ENCODE data around the gene ARHGAP12.
"Not testable (repeated sequence)": the region's sequence is repeated elsewhere in the genome, so short reads cannot be mapped to it uniquely, and the experiment has no call there.

Gene ARHGAP12

DNA sequence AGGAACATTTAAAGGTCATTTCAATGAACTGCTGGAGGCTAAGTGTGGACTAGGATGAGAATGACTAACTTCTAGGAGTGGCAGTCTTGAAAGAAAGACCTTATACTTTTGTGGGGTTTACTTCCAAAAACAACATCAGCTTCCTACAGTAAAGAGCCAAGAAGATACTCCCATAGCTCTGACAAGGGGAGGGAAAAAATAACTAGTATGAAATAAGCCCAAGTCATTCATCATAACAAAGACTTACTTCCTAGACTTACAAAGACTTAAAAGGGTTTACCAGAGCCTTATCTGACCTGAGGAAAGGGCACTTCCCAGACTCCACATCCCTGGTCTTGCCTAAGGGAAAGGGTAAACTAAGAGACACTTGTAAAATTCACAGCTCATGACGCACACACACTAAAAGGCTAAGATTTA lies 31.7 kb downstream of the ARHGAP12 start:
- H3K79me2 ChIP-seq (ENCODE audit: control insufficient read depth, insufficient read depth, low read length, poor library complexity), result no peaks in the 10 kb centered on the region
- no peaks in the 10 kb centered on the region for H3K79me1 ChIP-seq (ENCODE audit: low read length)
- H4K91ac ChIP-seq (ENCODE audit: low read depth, low read length), result no peak overlapping the region
- no peak overlapping the region for H4K12ac ChIP-seq (ENCODE audit: low read depth, low read length)
- H3K4me1 ChIP-seq (ENCODE audit: control insufficient read depth in 1 of 2, insufficient read depth in 2 of 2, low read length in 2 of 2), result peaks cover 3 to 7% of the 10 kb centered on the region in 2 experiments
- H3K23ac ChIP-seq (ENCODE audit: low read length), result no peak overlapping the region
- DNase-seq, result no peak
- no peak overlapping the region for H3K4ac ChIP-seq (ENCODE audit: low read depth, low read length)
- H2BK5ac ChIP-seq (ENCODE audit: low read depth, low read length, poor library complexity), result no peak overlapping the region
- no peak overlapping the region for H3K4me2 ChIP-seq (ENCODE audit: low read length)
- no peaks in the 10 kb centered on the region for H3K9me3 ChIP-seq (ENCODE audit: insufficient read depth, low read depth, low read length)
- H2BK12ac ChIP-seq (ENCODE audit: low read length), result no peak overlapping the region
- no peak overlapping the region for H3K18ac ChIP-seq (ENCODE audit: low read length)
- H3K27me3 ChIP-seq (ENCODE audit: insufficient read depth, low read length), result no peaks in the 10 kb centered on the region
- H3K27ac ChIP-seq (ENCODE audit: low read depth, low read length), result peak overlapping the region; percentile 4
- no peak overlapping the region for H3K9ac ChIP-seq (ENCODE audit: low read length)
- H4K8ac ChIP-seq (ENCODE audit: low read depth, low read length), result no peak overlapping the region
- no peak overlapping the region for H2AK5ac ChIP-seq (ENCODE audit: low read length)
- WGBS (ENCODE audit: extremely low coverage, insufficient coverage, insufficient read length), result no CpG with 5 or more reads among the region's 1 CpG
- no peak overlapping the region for H2BK120ac ChIP-seq (ENCODE audit: insufficient read depth, low read length, poor library complexity)
- no peak overlapping the region for H2AFZ ChIP-seq (ENCODE audit: insufficient read depth, low read length, poor library complexity)
- no peak overlapping the region for H3K4me3 ChIP-seq (ENCODE audit: low read depth, low read length)
- H3K36me3 ChIP-seq (ENCODE audit: control insufficient read depth in 1 of 2, insufficient read depth in 2 of 2, low read length in 2 of 2), result no peaks in the 10 kb centered on the region
- H3K14ac ChIP-seq (ENCODE audit: low read length), result no peak overlapping the region

DNA sequence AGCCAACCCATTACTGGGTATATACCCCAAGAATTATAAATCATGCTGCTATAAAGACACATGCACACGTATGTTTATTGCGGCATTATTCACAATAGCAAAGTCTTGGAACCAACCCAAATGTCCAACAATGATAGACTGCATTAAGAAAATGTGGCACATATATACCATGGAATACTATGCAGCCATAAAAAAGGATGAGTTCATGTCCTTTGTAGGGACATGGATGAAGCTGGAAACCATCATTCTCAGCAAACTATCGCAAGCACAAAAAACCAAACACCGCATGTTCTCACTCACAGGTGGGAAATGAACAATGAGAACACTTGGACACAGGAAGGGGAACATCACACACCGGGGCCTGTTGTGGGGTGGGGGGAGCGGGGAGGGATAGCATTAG lies 32.9 kb downstream of the ARHGAP12 start:
- not testable (repeated sequence) for H3K4me2 ChIP-seq (ENCODE audit: low read length); H3K79me2 ChIP-seq (ENCODE audit: control insufficient read depth, insufficient read depth, low read length, poor library complexity); H3K27ac ChIP-seq (ENCODE audit: low read depth, low read length); H3K27me3 ChIP-seq (ENCODE audit: insufficient read depth, low read length); H2BK120ac ChIP-seq (ENCODE audit: insufficient read depth, low read length, poor library complexity); H2AFZ ChIP-seq (ENCODE audit: insufficient read depth, low read length, poor library complexity); H3K4ac ChIP-seq (ENCODE audit: low read depth, low read length); H4K12ac ChIP-seq (ENCODE audit: low read depth, low read length); H3K9me3 ChIP-seq (ENCODE audit: insufficient read depth, low read depth, low read length); H3K14ac ChIP-seq (ENCODE audit: low read length); H3K79me1 ChIP-seq (ENCODE audit: low read length); H3K23ac ChIP-seq (ENCODE audit: low read length); H3K9ac ChIP-seq (ENCODE audit: low read length); H4K91ac ChIP-seq (ENCODE audit: low read depth, low read length); H4K8ac ChIP-seq (ENCODE audit: low read depth, low read length); H2AK5ac ChIP-seq (ENCODE audit: low read length); H3K36me3 ChIP-seq (ENCODE audit: control insufficient read depth in 1 of 2, insufficient read depth in 2 of 2, low read length in 2 of 2); H3K4me3 ChIP-seq (ENCODE audit: low read depth, low read length); H3K18ac ChIP-seq (ENCODE audit: low read length); H2BK5ac ChIP-seq (ENCODE audit: low read depth, low read length, poor library complexity); DNase-seq; H3K4me1 ChIP-seq (ENCODE audit: control insufficient read depth in 1 of 2, insufficient read depth in 2 of 2, low read length in 2 of 2); H2BK12ac ChIP-seq (ENCODE audit: low read length)
- no CpG with 5 or more reads among the region's 6 CpGs for WGBS (ENCODE audit: extremely low coverage, insufficient coverage, insufficient read length)

GRCh38 chr10:31888442-31888841 lies 40.2 kb downstream of the ARHGAP12 start:
- DNase-seq, result no peak
- H3K79me2 ChIP-seq (ENCODE audit: control insufficient read depth, insufficient read depth, low read length, poor library complexity), result no peaks in the 10 kb centered on the region
- no peak overlapping the region for H3K18ac ChIP-seq (ENCODE audit: low read length)
- H3K14ac ChIP-seq (ENCODE audit: low read length), result no peak overlapping the region
- no peaks in the 10 kb centered on the region for H3K4me1 ChIP-seq (ENCODE audit: control insufficient read depth in 1 of 2, insufficient read depth in 2 of 2, low read length in 2 of 2)
- no CpG with 5 or more reads among the region's 1 CpG for WGBS (ENCODE audit: extremely low coverage, insufficient coverage, insufficient read length)
- H2BK120ac ChIP-seq (ENCODE audit: insufficient read depth, low read length, poor library complexity), result no peak overlapping the region
- no peaks in the 10 kb centered on the region for H3K9me3 ChIP-seq (ENCODE audit: insufficient read depth, low read depth, low read length)
- no peak overlapping the region for H4K12ac ChIP-seq (ENCODE audit: low read depth, low read length)
- no peak overlapping the region for H3K27ac ChIP-seq (ENCODE audit: low read depth, low read length)
- no peak overlapping the region for H2AFZ ChIP-seq (ENCODE audit: insufficient read depth, low read length, poor library complexity)
- no peaks in the 10 kb centered on the region for H3K36me3 ChIP-seq (ENCODE audit: control insufficient read depth in 1 of 2, insufficient read depth in 2 of 2, low read length in 2 of 2)
- H2AK5ac ChIP-seq (ENCODE audit: low read length), result no peak overlapping the region
- H3K4me2 ChIP-seq (ENCODE audit: low read length), result no peak overlapping the region
- H3K27me3 ChIP-seq (ENCODE audit: insufficient read depth, low read length), result no peaks in the 10 kb centered on the region
- H3K4me3 ChIP-seq (ENCODE audit: low read depth, low read length), result no peak overlapping the region
- no peak overlapping the region for H3K4ac ChIP-seq (ENCODE audit: low read depth, low read length)
- H2BK5ac ChIP-seq (ENCODE audit: low read depth, low read length, poor library complexity), result no peak overlapping the region
- no peak overlapping the region for H4K8ac ChIP-seq (ENCODE audit: low read depth, low read length)
- H3K9ac ChIP-seq (ENCODE audit: low read length), result no peak overlapping the region
- H3K79me1 ChIP-seq (ENCODE audit: low read length), result no peaks in the 10 kb centered on the region
- H2BK12ac ChIP-seq (ENCODE audit: low read length), result no peak overlapping the region
- no peak overlapping the region for H4K91ac ChIP-seq (ENCODE audit: low read depth, low read length)
- no peak overlapping the region for H3K23ac ChIP-seq (ENCODE audit: low read length)

DNA sequence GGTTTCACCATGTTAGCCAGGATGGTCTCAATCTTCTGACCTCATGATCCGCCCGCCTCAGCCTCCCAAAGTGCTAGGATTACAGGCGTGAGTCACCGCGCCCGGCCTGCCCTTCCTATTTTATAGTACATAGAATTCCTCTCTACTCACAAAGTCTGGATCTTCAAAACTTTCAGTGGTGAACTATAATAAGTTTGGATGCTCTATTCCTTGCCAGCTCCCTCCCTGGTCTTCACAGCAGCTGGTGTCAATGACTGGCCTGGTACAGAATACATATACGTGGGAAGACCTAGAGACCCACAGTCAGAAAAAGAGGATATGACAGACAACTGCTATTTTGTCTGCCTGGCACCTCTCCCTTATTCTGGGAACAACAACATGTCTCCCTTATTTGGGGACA lies 40.8 kb downstream of the ARHGAP12 start:
- no peak for DNase-seq
- WGBS (ENCODE audit: extremely low coverage, insufficient coverage, insufficient read length), result no CpG with 5 or more reads among the region's 7 CpGs
- Histone ChIP-seq H4K8ac (ENCODE audit: low read depth, low read length) (no peak overlapping the region), H2BK120ac (ENCODE audit: insufficient read depth, low read length, poor library complexity) (no peak overlapping the region), H3K4me3 (ENCODE audit: low read depth, low read length) (no peak overlapping the region), H3K27ac (ENCODE audit: low read depth, low read length) (no peak overlapping the region), H3K4ac (ENCODE audit: low read depth, low read length) (no peak overlapping the region), H3K23ac (ENCODE audit: low read length) (no peak overlapping the region), H2BK12ac (ENCODE audit: low read length) (no peak overlapping the region), H2AK5ac (ENCODE audit: low read length) (no peak overlapping the region), H4K12ac (ENCODE audit: low read depth, low read length) (no peak overlapping the region), H3K4me1 (ENCODE audit: control insufficient read depth in 1 of 2, insufficient read depth in 2 of 2, low read length in 2 of 2) (no peaks in the 10 kb centered on the region), H3K18ac (ENCODE audit: low read length) (no peak overlapping the region), H4K91ac (ENCODE audit: low read depth, low read length) (no peak overlapping the region), H2BK5ac (ENCODE audit: low read depth, low read length, poor library complexity) (no peak overlapping the region), H3K79me2 (ENCODE audit: control insufficient read depth, insufficient read depth, low read length, poor library complexity) (no peaks in the 10 kb centered on the region), H2AFZ (ENCODE audit: insufficient read depth, low read length, poor library complexity) (no peak overlapping the region), H3K4me2 (ENCODE audit: low read length) (no peak overlapping the region), H3K27me3 (ENCODE audit: insufficient read depth, low read length) (no peaks in the 10 kb centered on the region), H3K36me3 (ENCODE audit: control insufficient read depth in 1 of 2, insufficient read depth in 2 of 2, low read length in 2 of 2) (no peaks in the 10 kb centered on the region), H3K14ac (ENCODE audit: low read length) (no peak overlapping the region), H3K9me3 (ENCODE audit: insufficient read depth, low read depth, low read length) (no peaks in the 10 kb centered on the region), H3K79me1 (ENCODE audit: low read length) (no peaks in the 10 kb centered on the region), H3K9ac (ENCODE audit: low read length) (peak overlapping the region; percentile 47)
